Measurements from ENCODE around the gene ACOT7.
A peak's percentile ranks its signal among the peaks of the same experiment; 100 is the strongest.

ACOT7 gene

GRCh38 chr1:6249739-6250689, 143.6 kb downstream of the ACOT7 start:
- no peak for TF ChIP-seq JUND (IDR thresholded peaks at IDR 0.05; ENCODE audit: low read depth)
- in situ Hi-C loops (cut with HindIII; ENCODE audit: low pct_unique_long_range_greater_than_20kb, low sequenced_read_pairs): no loop called here
- no peak for DNase-seq (ENCODE audit: low read depth in 1 of 2, low spot score in 1 of 2)

DNA sequence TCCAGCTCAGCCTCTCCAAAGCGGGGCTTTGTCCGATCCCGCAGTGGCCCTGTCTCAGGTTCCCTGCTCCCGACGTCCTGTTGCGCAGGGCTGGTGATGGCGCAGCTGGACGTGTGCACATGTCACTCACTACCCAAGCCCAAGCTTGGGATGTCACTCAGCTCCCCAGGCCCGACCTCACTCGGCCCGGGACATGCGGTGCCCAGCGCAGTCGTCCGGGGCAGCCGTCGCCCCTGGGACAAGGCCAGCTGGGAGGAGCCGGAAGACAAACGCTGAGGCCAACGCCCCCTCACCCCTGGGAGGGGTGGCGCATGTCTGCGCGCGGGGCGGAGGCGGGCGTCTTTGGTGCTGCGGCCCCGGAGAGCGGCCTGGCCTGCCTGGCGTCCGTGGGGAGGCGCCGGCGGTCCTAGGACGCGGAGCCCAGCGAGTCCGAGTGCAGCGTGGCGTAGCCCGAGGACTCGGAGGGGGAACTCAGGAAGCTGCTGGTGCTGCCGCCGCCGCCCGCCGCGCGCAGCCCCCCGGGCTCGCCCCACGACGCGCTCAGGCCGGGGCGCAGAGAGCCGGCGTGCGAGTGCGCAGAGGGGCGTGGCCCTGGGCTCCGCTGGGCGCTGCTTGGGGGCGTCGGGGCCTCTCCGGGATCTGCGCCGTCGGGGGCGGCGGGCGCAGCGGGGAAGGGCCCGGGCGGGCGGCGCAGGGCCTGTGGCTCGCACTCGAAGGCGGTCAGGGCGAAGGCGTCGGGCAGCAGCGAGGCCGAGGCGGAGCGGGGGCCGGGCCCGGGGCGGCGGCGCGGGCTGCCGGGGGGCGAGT, 144.4 kb downstream of the ACOT7 start:
- DNase-seq (ENCODE audit: low read depth in 1 of 2, low spot score in 1 of 2): no peak
- no peak for TF ChIP-seq JUND (IDR thresholded peaks at IDR 0.05; ENCODE audit: low read depth)
- in situ Hi-C loops (cut with HindIII; ENCODE audit: low pct_unique_long_range_greater_than_20kb, low sequenced_read_pairs): no loop called here

DNA sequence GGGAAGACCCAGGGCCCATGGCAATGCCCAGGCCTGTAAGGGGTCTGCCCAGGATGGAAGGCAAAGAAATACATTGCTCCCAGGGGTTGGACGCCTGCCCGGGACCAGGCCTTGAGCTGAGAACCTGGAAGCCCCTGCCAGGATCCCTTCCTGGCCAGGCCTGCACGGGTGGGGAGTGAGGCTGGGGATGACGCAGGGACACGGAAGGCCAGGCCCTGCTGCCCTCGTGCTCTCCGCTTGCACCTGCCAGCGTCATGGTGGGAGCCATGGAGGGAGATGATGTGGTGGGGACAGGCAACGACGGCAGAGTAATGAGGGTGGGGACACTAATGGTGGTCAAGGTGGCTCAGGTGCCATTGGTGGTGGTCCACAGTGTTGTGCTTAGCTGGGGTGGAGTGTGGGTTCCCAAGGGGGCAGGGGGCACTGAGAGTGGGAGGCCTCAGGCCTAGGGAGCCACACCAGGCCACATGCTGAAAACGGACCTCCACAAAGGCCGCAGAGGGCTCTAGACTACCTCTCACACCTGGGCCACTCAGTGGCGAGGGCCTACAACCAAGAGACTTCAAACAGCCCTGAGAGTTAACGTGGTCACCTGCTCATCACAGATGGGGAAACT, 145.3 kb downstream of the ACOT7 start:
- DNase-seq (ENCODE audit: low read depth in 1 of 2, low spot score in 1 of 2): no peak
- TF ChIP-seq JUND (IDR thresholded peaks at IDR 0.05; ENCODE audit: low read depth): no peak
- in situ Hi-C loops (cut with HindIII; ENCODE audit: low pct_unique_long_range_greater_than_20kb, low sequenced_read_pairs): no loop called here

- DNase-seq (ENCODE audit: low read depth in 1 of 2, low spot score in 1 of 2): no peak
- in situ Hi-C loops (cut with HindIII; ENCODE audit: low pct_unique_long_range_greater_than_20kb, low sequenced_read_pairs): no loop called here
- no peak for TF ChIP-seq JUND (IDR thresholded peaks at IDR 0.05; ENCODE audit: low read depth)
Measured at GRCh38 chr1:6247651-6248050, 145.9 kb downstream of the ACOT7 start.

GRCh38 chr1:6246497-6247467, 146.8 kb downstream of the ACOT7 start:
- DNase-seq (ENCODE audit: low read depth in 1 of 2, low spot score in 1 of 2): peak; percentile 75 to 96
- in situ Hi-C loops (cut with HindIII; ENCODE audit: low pct_unique_long_range_greater_than_20kb, low sequenced_read_pairs): no loop called here
- no peak for TF ChIP-seq JUND (IDR thresholded peaks at IDR 0.05; ENCODE audit: low read depth)

DNA sequence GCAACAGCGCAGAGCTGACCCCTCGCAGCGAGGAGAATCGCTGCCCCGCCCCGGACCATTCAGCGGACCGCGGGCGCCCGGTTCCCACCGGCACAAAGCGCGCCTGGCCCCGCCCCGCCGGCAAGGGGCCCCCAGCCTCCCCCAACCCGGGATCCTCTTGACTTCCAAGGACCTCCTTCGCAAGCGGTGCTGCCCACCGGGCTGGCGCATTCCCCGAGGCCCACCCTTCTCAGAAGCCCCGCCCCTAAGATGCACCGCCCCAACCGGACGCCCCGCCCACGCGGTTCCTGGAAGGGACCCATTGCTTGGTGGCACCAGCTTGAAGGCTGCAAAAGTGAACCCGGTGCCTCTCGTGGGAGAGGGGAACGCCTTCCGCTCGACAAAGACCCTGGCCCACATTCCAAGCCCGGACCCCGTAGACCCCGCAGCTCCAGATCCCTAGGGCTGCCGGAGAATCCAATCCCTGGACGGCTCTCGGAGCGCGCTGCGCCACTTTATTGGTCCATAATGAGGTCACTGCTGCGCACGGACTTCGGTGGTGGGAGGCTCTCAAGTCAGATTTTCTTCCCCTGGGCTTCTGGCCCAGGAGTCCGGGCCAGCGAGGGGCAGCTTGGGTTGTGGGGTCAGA, 147.6 kb downstream of the ACOT7 start:
- in situ Hi-C loops (cut with HindIII; ENCODE audit: low pct_unique_long_range_greater_than_20kb, low sequenced_read_pairs): no loop called here
- peak; percentile 47 to 69 for DNase-seq (ENCODE audit: low read depth in 1 of 2, low spot score in 1 of 2)
- TF ChIP-seq JUND (IDR thresholded peaks at IDR 0.05; ENCODE audit: low read depth): no peak

GRCh38 chr1:6245086-6245868, 148.3 kb downstream of the ACOT7 start:
- peak; percentile 85 to 90 for DNase-seq (ENCODE audit: low read depth in 1 of 2, low spot score in 1 of 2)
- no peak for TF ChIP-seq JUND (IDR thresholded peaks at IDR 0.05; ENCODE audit: low read depth)
- in situ Hi-C loops (cut with HindIII; ENCODE audit: low pct_unique_long_range_greater_than_20kb, low sequenced_read_pairs): no loop called here

- in situ Hi-C loops (cut with HindIII; ENCODE audit: low pct_unique_long_range_greater_than_20kb, low sequenced_read_pairs): no loop called here
- DNase-seq (ENCODE audit: low read depth in 1 of 2, low spot score in 1 of 2): no peak
- TF ChIP-seq JUND (IDR thresholded peaks at IDR 0.05; ENCODE audit: low read depth): no peak
Measured at GRCh38 chr1:6244401-6245049, 149.0 kb downstream of the ACOT7 start.

DNA sequence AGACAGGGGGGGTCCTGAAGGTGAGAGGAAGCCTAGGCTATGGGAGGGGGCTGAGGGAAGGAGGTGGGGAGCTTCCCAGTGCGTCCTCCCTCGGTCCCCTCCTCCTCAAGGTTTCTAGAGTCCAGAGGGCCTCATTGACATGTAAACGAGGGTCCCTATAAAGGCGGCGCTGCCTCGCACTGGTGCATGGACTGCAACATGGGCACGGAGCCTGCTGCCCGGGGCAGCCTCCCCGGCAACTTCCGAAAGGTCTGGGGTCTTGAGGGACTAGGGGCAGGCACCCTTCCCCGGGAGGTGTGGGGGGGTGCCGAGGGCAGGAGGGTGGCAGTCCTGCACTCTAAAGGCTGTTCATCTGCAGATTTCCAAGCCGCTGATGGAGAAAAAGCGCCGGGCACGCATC, 149.6 kb downstream of the ACOT7 start, which contains the start of gene HES3:
HES3 (plus strand) TSS at position 187 of the 400 bp plus-strand sequence; CDS start at position 374, 187 bp downstream.
- TF ChIP-seq JUND (IDR thresholded peaks at IDR 0.05; ENCODE audit: low read depth): no peak
- in situ Hi-C loops (cut with HindIII; ENCODE audit: low pct_unique_long_range_greater_than_20kb, low sequenced_read_pairs): no loop called here
- DNase-seq (ENCODE audit: low read depth in 1 of 2, low spot score in 1 of 2): no peak
